Neural cell (in vitro differentiated cells): ENCODE measurements around the gene ASTL.

ENCODE experiments used
- EZH2 ChIP-seq: fragments of 200-600, 300-800 bp; shearing (Covaris generic), sonication (generic); IDR thresholded peaks from 2 replicates; pipeline ENCODE4 v1.6.1; 2014; ENCODE audit warnings: antibody characterized with exemption, low read length, borderline replicate concordance, mild to moderate bottlenecking; ENCODE audit not compliant: insufficient read depth, poor library complexity, severe bottlenecking
- MXI1 ChIP-seq: fragments of 450-650 bp; conservative IDR thresholded peaks from 2 replicates; pipeline ENCODE4 v1.6.1; 2014; ENCODE audit warnings: antibody characterized with exemption, mild to moderate bottlenecking; ENCODE audit not compliant: poor library complexity, severe bottlenecking
- POLR2AphosphoS5 ChIP-seq: IDR thresholded peaks from 2 replicates; pipeline ENCODE4 v1.6.1; 2012
- TF ChIP-seq, protein P1 (sequence below): fragments of 450-650 bp; IDR thresholded peaks from 2 replicates; pipeline ENCODE4 v1.5.1; 2014; ENCODE audit warnings: antibody characterized with exemption, mild to moderate bottlenecking, moderate library complexity; ENCODE audit not compliant: poor library complexity, severe bottlenecking

DNA sequence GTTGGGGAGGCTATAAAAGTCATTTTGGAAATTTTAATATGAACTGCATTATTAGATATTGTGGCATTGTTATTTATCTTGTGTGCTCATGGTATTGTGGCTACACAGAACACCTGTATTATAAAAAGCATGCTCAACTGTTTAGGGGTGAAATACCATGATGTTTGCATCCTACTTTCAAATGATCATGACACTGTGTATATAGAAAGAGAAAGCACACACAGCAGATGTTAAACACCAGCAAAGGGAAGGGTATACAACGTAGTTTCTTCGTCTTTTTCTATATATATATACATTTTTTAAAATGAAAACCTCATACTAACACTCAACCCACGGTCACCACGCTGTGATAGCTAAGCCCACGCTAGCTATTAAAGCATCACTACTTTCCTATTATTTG lies 43.2 kb upstream of the ASTL start:
- TF ChIP-seq MXI1 (no peak), POLR2AphosphoS5 (no peak), EZH2 (no peak)
- TF ChIP-seq, protein P1, sequence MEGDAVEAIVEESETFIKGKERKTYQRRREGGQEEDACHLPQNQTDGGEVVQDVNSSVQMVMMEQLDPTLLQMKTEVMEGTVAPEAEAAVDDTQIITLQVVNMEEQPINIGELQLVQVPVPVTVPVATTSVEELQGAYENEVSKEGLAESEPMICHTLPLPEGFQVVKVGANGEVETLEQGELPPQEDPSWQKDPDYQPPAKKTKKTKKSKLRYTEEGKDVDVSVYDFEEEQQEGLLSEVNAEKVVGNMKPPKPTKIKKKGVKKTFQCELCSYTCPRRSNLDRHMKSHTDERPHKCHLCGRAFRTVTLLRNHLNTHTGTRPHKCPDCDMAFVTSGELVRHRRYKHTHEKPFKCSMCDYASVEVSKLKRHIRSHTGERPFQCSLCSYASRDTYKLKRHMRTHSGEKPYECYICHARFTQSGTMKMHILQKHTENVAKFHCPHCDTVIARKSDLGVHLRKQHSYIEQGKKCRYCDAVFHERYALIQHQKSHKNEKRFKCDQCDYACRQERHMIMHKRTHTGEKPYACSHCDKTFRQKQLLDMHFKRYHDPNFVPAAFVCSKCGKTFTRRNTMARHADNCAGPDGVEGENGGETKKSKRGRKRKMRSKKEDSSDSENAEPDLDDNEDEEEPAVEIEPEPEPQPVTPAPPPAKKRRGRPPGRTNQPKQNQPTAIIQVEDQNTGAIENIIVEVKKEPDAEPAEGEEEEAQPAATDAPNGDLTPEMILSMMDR: no peak
